Coronary artery (tissue), 2 donors: Measurements from ENCODE around the gene SIM2.

Experiments used
- DNase-seq: peaks from one replicate; pipeline ENCODE4 v3.0.0-alpha.2; 2017; ENCODE audit warnings: low spot score
- H3K27ac ChIP-seq, 2 donors: fragments of 200-600 bp; sonication (generic); one replicate each; pipeline ENCODE4 v1.5.1; 2016 to 2019
- H3K4me3 ChIP-seq: fragments of 200-600 bp; sonication (generic); 2 replicates; pipeline ENCODE4 v1.5.1; 2016; ENCODE audit warnings: mild to moderate bottlenecking, moderate library complexity
- TF ChIP-seq, protein P1 (sequence below): fragments of 200-600 bp; sonication (generic); IDR thresholded peaks from one replicate; pipeline ENCODE4 v1.5.1; 2019; ENCODE audit warnings: antibody characterized with exemption

SIM2 gene

DNA sequence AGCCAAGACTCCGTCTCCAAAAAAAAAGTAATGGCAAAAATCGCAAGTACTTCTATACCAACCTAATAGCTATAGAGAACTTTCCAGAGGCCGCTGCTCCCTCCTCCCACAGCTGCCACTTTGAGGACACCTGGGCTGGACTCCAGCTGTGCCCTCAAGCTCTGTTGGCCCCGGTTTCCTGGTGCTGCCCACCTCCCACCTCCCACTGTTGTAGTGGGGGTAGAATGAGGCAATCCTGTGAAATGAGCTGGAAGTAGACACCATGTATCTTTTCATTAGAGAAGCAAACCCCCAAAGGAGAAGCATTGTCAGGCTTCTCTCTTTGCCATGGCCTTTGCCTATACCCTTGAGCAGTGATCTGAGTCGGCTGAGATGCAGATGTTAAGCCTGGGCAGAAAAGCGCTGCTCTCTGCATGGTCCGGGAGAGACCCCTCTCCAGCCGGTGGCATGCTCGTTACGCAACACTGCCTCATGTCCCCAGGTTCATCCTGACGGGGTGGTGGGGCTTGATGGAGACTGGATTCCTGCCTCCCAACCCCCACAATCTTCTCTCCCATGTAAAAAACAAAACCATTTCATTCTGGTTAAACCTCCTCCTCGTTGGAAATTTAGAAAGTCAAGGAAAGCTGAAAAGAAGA is 39.7 kb downstream of the SIM2 start:
- no peak for DNase-seq
- TF ChIP-seq, protein P1, sequence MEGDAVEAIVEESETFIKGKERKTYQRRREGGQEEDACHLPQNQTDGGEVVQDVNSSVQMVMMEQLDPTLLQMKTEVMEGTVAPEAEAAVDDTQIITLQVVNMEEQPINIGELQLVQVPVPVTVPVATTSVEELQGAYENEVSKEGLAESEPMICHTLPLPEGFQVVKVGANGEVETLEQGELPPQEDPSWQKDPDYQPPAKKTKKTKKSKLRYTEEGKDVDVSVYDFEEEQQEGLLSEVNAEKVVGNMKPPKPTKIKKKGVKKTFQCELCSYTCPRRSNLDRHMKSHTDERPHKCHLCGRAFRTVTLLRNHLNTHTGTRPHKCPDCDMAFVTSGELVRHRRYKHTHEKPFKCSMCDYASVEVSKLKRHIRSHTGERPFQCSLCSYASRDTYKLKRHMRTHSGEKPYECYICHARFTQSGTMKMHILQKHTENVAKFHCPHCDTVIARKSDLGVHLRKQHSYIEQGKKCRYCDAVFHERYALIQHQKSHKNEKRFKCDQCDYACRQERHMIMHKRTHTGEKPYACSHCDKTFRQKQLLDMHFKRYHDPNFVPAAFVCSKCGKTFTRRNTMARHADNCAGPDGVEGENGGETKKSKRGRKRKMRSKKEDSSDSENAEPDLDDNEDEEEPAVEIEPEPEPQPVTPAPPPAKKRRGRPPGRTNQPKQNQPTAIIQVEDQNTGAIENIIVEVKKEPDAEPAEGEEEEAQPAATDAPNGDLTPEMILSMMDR = no peak
- Histone ChIP-seq H3K27ac (no peak overlapping the region), H3K4me3 (no peak overlapping the region)

DNA sequence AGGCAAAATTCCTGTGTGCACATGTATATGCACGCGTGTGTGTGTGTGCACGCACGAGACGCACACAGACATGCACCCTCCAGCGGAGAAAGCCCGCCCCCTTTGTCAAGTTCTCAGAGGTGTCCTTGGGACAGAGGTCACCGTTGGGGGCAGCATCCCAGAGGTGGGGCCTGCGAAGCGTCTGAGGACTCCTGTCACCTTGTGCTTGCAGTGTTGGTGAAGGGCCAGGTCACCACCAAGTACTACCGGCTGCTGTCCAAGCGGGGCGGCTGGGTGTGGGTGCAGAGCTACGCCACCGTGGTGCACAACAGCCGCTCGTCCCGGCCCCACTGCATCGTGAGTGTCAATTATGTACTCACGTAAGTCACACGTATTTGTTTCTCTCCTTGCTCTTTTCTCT is 42.6 kb downstream of the SIM2 start:
- Histone ChIP-seq H3K4me3 (no peak overlapping the region), H3K27ac (no peak overlapping the region)
- DNase-seq = no peak
- TF ChIP-seq, protein P1 = no peak

DNA sequence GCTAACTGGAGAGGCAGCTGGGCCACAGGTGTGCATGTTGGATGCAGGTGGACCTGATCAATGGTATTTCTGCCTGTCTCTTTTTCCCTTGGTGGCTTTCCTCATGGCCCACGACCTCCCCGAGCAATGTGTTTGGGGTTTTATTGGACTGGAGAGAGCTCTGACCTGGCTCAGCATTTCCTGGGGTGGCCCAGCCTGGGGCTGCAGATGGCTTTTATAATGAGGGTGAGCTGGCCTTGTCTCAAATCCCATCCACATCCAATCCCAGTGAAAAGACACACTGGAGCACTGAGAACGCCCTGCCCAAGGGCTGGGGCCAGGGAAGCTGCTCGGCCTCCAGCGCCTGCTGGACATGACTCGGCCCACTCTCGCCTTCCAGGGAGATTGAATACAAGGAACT is 44.1 kb downstream of the SIM2 start:
- Histone ChIP-seq H3K4me3 (no peak overlapping the region), H3K27ac (no peak overlapping the region)
- TF ChIP-seq, protein P1 = no peak
- DNase-seq = no peak

DNA sequence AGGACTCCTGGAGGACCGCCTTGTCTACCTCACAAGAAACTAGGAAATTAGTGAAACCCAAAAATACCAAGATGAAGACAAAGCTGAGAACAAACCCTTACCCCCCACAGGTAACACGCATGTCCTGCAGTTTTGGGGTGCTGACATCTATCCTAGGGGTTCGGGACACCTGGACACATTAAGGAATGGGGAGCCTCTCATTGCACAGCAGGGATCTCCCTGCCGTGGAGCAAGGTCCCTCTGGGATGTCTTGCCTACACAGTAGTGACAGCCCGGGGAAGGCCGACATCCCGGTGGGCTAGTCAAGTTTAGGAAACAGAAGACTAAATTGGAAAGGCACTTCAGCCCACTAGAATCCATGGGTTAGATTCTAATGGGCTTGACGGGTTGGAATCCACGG is 44.5 kb downstream of the SIM2 start:
- Histone ChIP-seq H3K4me3 (no peak overlapping the region), H3K27ac (no peak overlapping the region)
- no peak for DNase-seq
- TF ChIP-seq, protein P1 = no peak

DNA sequence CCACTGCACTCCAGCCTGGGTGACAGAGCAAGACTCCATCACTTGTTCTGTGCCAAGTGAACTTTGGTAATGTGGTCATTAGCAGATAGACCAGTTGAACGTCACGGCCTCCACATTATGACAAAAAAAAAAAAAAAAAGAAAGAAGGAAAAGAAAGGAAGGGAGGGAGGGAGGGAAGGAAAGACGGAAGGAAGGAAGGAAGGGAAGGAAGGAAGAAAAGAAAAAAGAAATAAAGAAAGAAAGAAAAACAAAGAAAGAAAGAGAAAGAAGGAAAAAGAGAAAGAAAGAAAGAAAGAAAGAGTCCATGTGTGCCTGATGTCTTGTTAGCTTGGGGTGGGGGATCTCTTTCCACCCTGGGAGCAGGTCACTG is 45.3 kb downstream of the SIM2 start:
- Histone ChIP-seq H3K4me3 (no peak overlapping the region), H3K27ac (no peak overlapping the region)
- TF ChIP-seq, protein P1 = no peak
- no peak for DNase-seq

DNA sequence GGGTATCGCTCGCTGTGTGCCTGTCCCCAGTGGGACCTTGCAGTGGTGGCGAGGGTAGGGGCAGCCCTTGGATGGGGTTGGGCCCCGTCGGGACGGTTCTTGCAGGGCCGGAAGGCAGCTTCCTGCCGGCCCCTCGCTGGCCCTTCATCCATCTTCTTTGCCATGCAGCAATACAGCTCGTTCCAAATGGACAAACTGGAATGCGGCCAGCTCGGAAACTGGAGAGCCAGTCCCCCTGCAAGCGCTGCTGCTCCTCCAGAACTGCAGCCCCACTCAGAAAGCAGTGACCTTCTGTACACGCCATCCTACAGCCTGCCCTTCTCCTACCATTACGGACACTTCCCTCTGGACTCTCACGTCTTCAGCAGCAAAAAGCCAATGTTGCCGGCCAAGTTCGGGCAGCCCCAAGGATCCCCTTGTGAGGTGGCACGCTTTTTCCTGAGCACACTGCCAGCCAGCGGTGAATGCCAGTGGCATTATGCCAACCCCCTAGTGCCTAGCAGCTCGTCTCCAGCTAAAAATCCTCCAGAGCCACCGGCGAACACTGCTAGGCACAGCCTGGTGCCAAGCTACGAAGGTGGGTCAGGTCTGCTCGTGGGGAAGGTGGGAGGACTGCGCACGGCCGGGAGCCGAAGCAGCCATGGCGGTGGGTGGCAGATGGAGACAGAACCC is 45.8 kb downstream of the SIM2 start:
- TF ChIP-seq, protein P1 = no peak
- no peak for DNase-seq
- no peak overlapping the region for H3K4me3 ChIP-seq
- H3K27ac ChIP-seq = no peak overlapping the region

DNA sequence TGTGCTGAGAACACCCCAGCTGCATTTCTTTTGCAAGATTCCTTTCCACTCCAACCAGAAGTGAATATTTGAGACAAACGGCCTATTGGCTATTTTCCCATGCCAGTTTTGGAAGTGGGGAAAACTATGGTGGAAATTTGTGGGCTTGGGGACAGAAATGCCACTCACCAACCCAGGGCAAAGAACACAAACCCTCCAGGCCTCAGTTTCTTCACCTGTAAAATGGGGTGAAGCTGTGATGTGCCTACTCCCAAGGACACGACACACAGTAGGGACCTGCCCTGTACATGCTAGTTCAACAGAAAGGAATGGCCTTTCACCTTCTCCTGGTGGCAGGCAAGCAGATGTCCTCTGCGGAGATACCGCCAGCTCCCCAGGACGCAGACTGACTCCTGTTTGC is 46.5 kb downstream of the SIM2 start:
- TF ChIP-seq, protein P1 = no peak
- DNase-seq = no peak
- Histone ChIP-seq H3K4me3 (no peak overlapping the region), H3K27ac (no peak overlapping the region)
